Keratinocyte (primary cell): Measurements from ENCODE around the gene OSBPL10.

Experiments
- CTCF ChIP-seq, 3 experiments: IDR thresholded peaks in 1 of 3; conservative IDR thresholded peaks in 1 of 3; optimal IDR thresholded peaks in 1 of 3; 2 replicates in 2 of 3; 3 replicates in 1 of 3; pipeline versions ENCODE3 to v1.5.1; 2011; ENCODE audit warnings: low read length in 3 of 3, mild to moderate bottlenecking in 3 of 3, moderate library complexity in 2 of 3, control low read depth in 1 of 3, inconsistent platforms in 1 of 3; ENCODE audit not compliant: insufficient read depth in 2 of 3; ENCODE audit errors: extremely low read depth in 1 of 3
- EZH2 ChIP-seq: IDR thresholded peaks from one replicate; pipeline ENCODE4 v1.6.1; 2012; ENCODE audit warnings: inconsistent platforms, mild to moderate bottlenecking, low read length, moderate library complexity

GRCh38 chr3:32009957-32010356 lies 28.9 kb upstream of the OSBPL10 start:
- TF ChIP-seq CTCF (optimal IDR thresholded peaks at IDR 0.05 in 1 of 3, IDR thresholded peaks at IDR 0.05 in 1 of 3, conservative IDR thresholded peaks at IDR 0.05 in 1 of 3; ENCODE audit: extremely low read depth in 1 of 3, insufficient read depth in 2 of 3, low read length in 3 of 3) = no peak
- TF ChIP-seq EZH2 = no peak
